Testis (tissue), 2 donors: Measurements from ENCODE around the gene MBNL2.

ENCODE experiments used
- CTCF ChIP-seq, 3 experiments: fragments of 450-650 bp in 2 of 3; fragments of 200-600 bp in 1 of 3; sonication (generic) in 1 of 3; IDR thresholded peaks; one replicate each; pipeline ENCODE4 v1.5.1; 2016 to 2019; ENCODE audit warnings: antibody characterized with exemption in 3 of 3, mild to moderate bottlenecking in 2 of 3, moderate library complexity in 1 of 3
- POLR2A ChIP-seq: fragments of 450-650 bp; IDR thresholded peaks from one replicate; pipeline ENCODE4 v1.6.1; 2017; ENCODE audit warnings: antibody characterized with exemption, mild to moderate bottlenecking, moderate library complexity

DNA sequence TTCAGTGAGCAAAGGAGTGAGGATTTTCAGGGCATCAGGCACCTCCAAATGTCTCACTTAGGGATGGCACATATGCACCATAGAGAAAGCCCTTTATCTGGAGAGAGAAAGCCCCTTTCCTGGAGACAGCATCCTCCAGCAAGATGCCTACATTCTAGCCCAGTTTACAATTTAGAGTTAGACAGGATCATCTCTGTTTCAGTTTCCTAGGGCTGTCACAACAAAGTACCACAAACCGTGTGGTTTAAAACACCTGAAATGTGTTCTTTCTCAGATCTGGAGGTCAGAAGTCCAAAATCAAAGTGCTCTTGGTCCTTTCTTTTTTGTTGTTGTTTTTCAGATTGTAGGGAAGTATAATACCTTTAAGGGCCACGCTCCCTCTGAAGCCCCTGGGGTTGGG, 61.8 kb downstream of the MBNL2 start:
- TF ChIP-seq CTCF (IDR thresholded peaks at IDR 0.05) (no peak), POLR2A (no peak)
